Mesenchymal stem cell (in vitro differentiated cells and primary cell): ENCODE measurements around the gene HOMER2.

Source experiments
- DNase-seq: peaks from one replicate; pipeline ENCODE4 v3.0.0-alpha.2; 2013
- H2AFZ ChIP-seq: one replicate; pipeline ENCODE4 v1.6.1; 2013; ENCODE audit warnings: low read depth, mild to moderate bottlenecking, control low read depth, inconsistent platforms, low read length, moderate library complexity
- H2AK5ac ChIP-seq: 2 replicates; pipeline ENCODE4 v1.6.1; 2013; ENCODE audit warnings: low read length, moderate library complexity, mild to moderate bottlenecking, inconsistent platforms; ENCODE audit not compliant: severe bottlenecking
- H2BK120ac ChIP-seq: one replicate; pipeline ENCODE4 v1.6.1; 2013; ENCODE audit warnings: low read depth, mild to moderate bottlenecking, inconsistent platforms, low read length, moderate library complexity
- H2BK12ac ChIP-seq, 2 experiments: one replicate each; pipeline ENCODE4 v1.6.1; 2013; ENCODE audit warnings: inconsistent platforms in 2 of 2, low read length in 2 of 2, mild to moderate bottlenecking in 2 of 2, moderate library complexity in 2 of 2, control low read depth in 1 of 2
- H2BK15ac ChIP-seq: one replicate; pipeline ENCODE4 v1.6.1; 2013; ENCODE audit warnings: mild to moderate bottlenecking, low read depth, inconsistent platforms; ENCODE audit not compliant: poor library complexity, severe bottlenecking
- H2BK5ac ChIP-seq: 2 replicates; pipeline ENCODE4 v1.6.1; 2013; ENCODE audit warnings: low read depth, mild to moderate bottlenecking, low read length, control low read depth, inconsistent platforms; ENCODE audit not compliant: poor library complexity, severe bottlenecking
- H3K14ac ChIP-seq, 2 experiments: one replicate each; pipeline ENCODE4 v1.6.1; 2013; ENCODE audit warnings: inconsistent platforms in 2 of 2, low read length in 2 of 2, control low read depth in 1 of 2, mild to moderate bottlenecking in 1 of 2, moderate library complexity in 1 of 2
- H3K18ac ChIP-seq, 2 experiments: one replicate each; pipeline ENCODE4 v1.6.1; 2013; ENCODE audit warnings: inconsistent platforms in 2 of 2, low read length in 2 of 2, control low read depth in 1 of 2, low read depth in 1 of 2, mild to moderate bottlenecking in 1 of 2
- H3K23ac ChIP-seq, 2 experiments: one replicate each; pipeline ENCODE4 v1.6.1; 2013; ENCODE audit warnings: inconsistent platforms in 2 of 2, low read length in 2 of 2, mild to moderate bottlenecking in 2 of 2, moderate library complexity in 2 of 2, control low read depth in 1 of 2
- H3K27ac ChIP-seq: 2 replicates; pipeline ENCODE4 v1.5.1; 2013; ENCODE audit warnings: mild to moderate bottlenecking, moderate library complexity, low read length, control low read depth, inconsistent platforms; ENCODE audit not compliant: poor library complexity, severe bottlenecking
- H3K27me3 ChIP-seq, 2 experiments: 2 replicates each; pipeline versions ENCODE4 v1.6.1 to v1.7.0; 2013; ENCODE audit warnings: low read length in 2 of 2, mild to moderate bottlenecking in 2 of 2, moderate library complexity in 2 of 2, control low read depth in 1 of 2, inconsistent platforms in 1 of 2; ENCODE audit not compliant: control insufficient read depth in 1 of 2, insufficient read depth in 1 of 2
- H3K36me3 ChIP-seq, 2 experiments: 2 replicates each; pipeline versions ENCODE4 v1.6.1 to v1.7.0; 2013; ENCODE audit warnings: low read length in 2 of 2, control low read depth in 1 of 2, inconsistent platforms in 1 of 2, low read depth in 1 of 2, mild to moderate bottlenecking in 1 of 2; ENCODE audit not compliant: insufficient read depth in 2 of 2, control insufficient read depth in 1 of 2
- H3K4ac ChIP-seq, 2 experiments: one replicate each; pipeline ENCODE4 v1.6.1; 2013; ENCODE audit warnings: inconsistent platforms in 2 of 2, low read length in 2 of 2, mild to moderate bottlenecking in 2 of 2, moderate library complexity in 2 of 2, control low read depth in 1 of 2, low read depth in 1 of 2
- H3K4me1 ChIP-seq: 2 replicates; pipeline ENCODE4 v1.6.1; 2013; ENCODE audit warnings: low read depth, low read length, control low read depth; ENCODE audit not compliant: control insufficient read depth, insufficient read depth
- H3K4me2 ChIP-seq: 2 replicates; pipeline ENCODE4 v1.6.1; 2013; ENCODE audit warnings: low read length, mild to moderate bottlenecking, inconsistent platforms; ENCODE audit not compliant: poor library complexity, severe bottlenecking
- H3K4me3 ChIP-seq, 2 experiments: 2 replicates each; pipeline versions ENCODE4 v1.5.1 to v1.7.0; 2013; ENCODE audit warnings: low read length in 2 of 2, mild to moderate bottlenecking in 2 of 2, control low read depth in 1 of 2, low read depth in 1 of 2; ENCODE audit not compliant: insufficient read depth in 1 of 2
- H3K79me1 ChIP-seq: replicated peaks from 2 replicates; pipeline ENCODE4 v1.6.1; 2013; ENCODE audit warnings: mild to moderate bottlenecking, control low read depth, low read length, inconsistent platforms; ENCODE audit not compliant: poor library complexity, severe bottlenecking
- H3K9ac ChIP-seq: 2 replicates; pipeline ENCODE4 v1.7.0; 2013; ENCODE audit warnings: mild to moderate bottlenecking, low read length, moderate library complexity
- H3K9me3 ChIP-seq: 2 replicates; pipeline ENCODE4 v1.7.0; 2013; ENCODE audit warnings: mild to moderate bottlenecking, low read length; ENCODE audit not compliant: control insufficient read depth
- H4K8ac ChIP-seq: one replicate; pipeline ENCODE4 v1.6.1; 2013; ENCODE audit warnings: inconsistent platforms, mild to moderate bottlenecking, low read length, moderate library complexity
- H4K91ac ChIP-seq: one replicate; pipeline ENCODE4 v1.6.1; 2013; ENCODE audit warnings: mild to moderate bottlenecking, low read length, inconsistent platforms
- WGBS: methylation state at CpG from one replicate; pipeline ENCODE4 v1.1.7; 2013; ENCODE audit warnings: mixed read lengths; 5-methylcytosine and 5-hydroxymethylcytosine counted together

Gene HOMER2

GRCh38 chr15:82978438-82978837 lies 25.9 kb upstream of the HOMER2 start:
- Histone ChIP-seq H2AK5ac (no peak overlapping the region), H3K14ac (no peak overlapping the region), H3K4me3 (no peak overlapping the region), H2BK15ac (no peak overlapping the region), H2BK5ac (no peak overlapping the region), H3K4me2 (no peak overlapping the region), H2BK120ac (no peak overlapping the region), H4K8ac (no peak overlapping the region), H3K79me1 (no peaks in the 10 kb centered on the region), H2BK12ac (no peak overlapping the region), H3K36me3 (no peaks in the 10 kb centered on the region), H3K4me1 (no peaks in the 10 kb centered on the region), H4K91ac (no peak overlapping the region), H3K9me3 (no peaks in the 10 kb centered on the region), H3K27me3 (no peaks in the 10 kb centered on the region), H2AFZ (no peak overlapping the region), H3K4ac (no peak overlapping the region), H3K23ac (no peak overlapping the region), H3K18ac (no peak overlapping the region), H3K27ac (no peak overlapping the region), H3K9ac (no peak overlapping the region)
- WGBS = 94% methylated on average over 5 of the region's 5 CpGs
- no peak for DNase-seq

GRCh38 chr15:82977076-82977475 lies 24.6 kb upstream of the HOMER2 start:
- H3K27ac ChIP-seq = no peak overlapping the region
- H4K91ac ChIP-seq = no peak overlapping the region
- DNase-seq = no peak
- H3K23ac ChIP-seq = no peak overlapping the region
- peaks cover 6% of the 10 kb centered on the region for H3K79me1 ChIP-seq
- no peak overlapping the region for H2AK5ac ChIP-seq
- H3K9me3 ChIP-seq = no peaks in the 10 kb centered on the region
- H3K4me2 ChIP-seq = no peak overlapping the region
- no peak overlapping the region for H3K14ac ChIP-seq
- H2BK15ac ChIP-seq = no peak overlapping the region
- H3K9ac ChIP-seq = no peak overlapping the region
- no peaks in the 10 kb centered on the region for H3K27me3 ChIP-seq
- H3K36me3 ChIP-seq = no peaks in the 10 kb centered on the region
- no peak overlapping the region for H4K8ac ChIP-seq
- H3K4me1 ChIP-seq = no peaks in the 10 kb centered on the region
- no peak overlapping the region for H3K4ac ChIP-seq
- no peak overlapping the region for H3K18ac ChIP-seq
- no peak overlapping the region for H3K4me3 ChIP-seq
- H2BK120ac ChIP-seq = no peak overlapping the region
- WGBS = 100% methylated on average over 1 of the region's 1 CpG
- no peak overlapping the region for H2AFZ ChIP-seq
- no peak overlapping the region for H2BK12ac ChIP-seq
- no peak overlapping the region for H2BK5ac ChIP-seq

- WGBS = 100% methylated on average over 1 of the region's 1 CpG
- no peak overlapping the region for H2BK12ac ChIP-seq
Measured at GRCh38 chr15:82972990-82973389, 20.5 kb upstream of the HOMER2 start.

GRCh38 chr15:82971218-82971984 lies 18.9 kb upstream of the HOMER2 start:
- H3K4me2 ChIP-seq = no peak overlapping the region
- no peak overlapping the region for H2BK15ac ChIP-seq
- H2BK120ac ChIP-seq = no peak overlapping the region
- no peak overlapping the region for H2AFZ ChIP-seq
- no peaks in the 10 kb centered on the region for H3K36me3 ChIP-seq
- no peak overlapping the region for H4K8ac ChIP-seq
- H3K27ac ChIP-seq = no peak overlapping the region
- no peak overlapping the region for H2BK12ac ChIP-seq
- H3K4me1 ChIP-seq = no peaks in the 10 kb centered on the region
- H2AK5ac ChIP-seq = no peak overlapping the region
- no peak overlapping the region for H4K91ac ChIP-seq
- DNase-seq = no peak
- peaks cover 6% of the 10 kb centered on the region for H3K79me1 ChIP-seq
- no peak overlapping the region for H3K4me3 ChIP-seq
- H3K23ac ChIP-seq = no peak overlapping the region
- H3K18ac ChIP-seq = no peak overlapping the region
- no peak overlapping the region for H2BK5ac ChIP-seq
- H3K9ac ChIP-seq = no peak overlapping the region
- WGBS = no CpG with 5 or more reads among the region's 2 CpGs
- H3K14ac ChIP-seq = no peak overlapping the region
- no peak overlapping the region for H3K4ac ChIP-seq
- no peaks in the 10 kb centered on the region for H3K27me3 ChIP-seq
- no peaks in the 10 kb centered on the region for H3K9me3 ChIP-seq

More at GRCh38 chr15:82972990-82973389, 20.5 kb upstream of the HOMER2 start:
- Histone ChIP-seq H4K91ac (no peak overlapping the region), H3K27me3 (no peaks in the 10 kb centered on the region), H2AK5ac (no peak overlapping the region), H3K79me1 (peaks cover 6% of the 10 kb centered on the region), H4K8ac (no peak overlapping the region), H2BK120ac (no peak overlapping the region), H2BK15ac (no peak overlapping the region), H3K4me3 (no peak overlapping the region), H3K27ac (no peak overlapping the region), H3K4me2 (no peak overlapping the region), H3K14ac (no peak overlapping the region), H3K9ac (no peak overlapping the region), H3K23ac (no peak overlapping the region), H2AFZ (no peak overlapping the region), H3K18ac (no peak overlapping the region), H2BK5ac (no peak overlapping the region), H3K36me3 (no peaks in the 10 kb centered on the region), H3K4me1 (no peaks in the 10 kb centered on the region), H3K4ac (no peak overlapping the region), H3K9me3 (no peaks in the 10 kb centered on the region)
- DNase-seq = no peak
